ENCODE results near the gene MAPK10. TPM values are rescaled to one million over a fixed set of nuclear protein-coding genes. Genes with fewer than 3 reads are reported as not detected.

MAPK10 gene
- total and polyA plus RNA-seq, 2 experiments from 2014 or later, result 3.6 to 8.1 TPM

DNA sequence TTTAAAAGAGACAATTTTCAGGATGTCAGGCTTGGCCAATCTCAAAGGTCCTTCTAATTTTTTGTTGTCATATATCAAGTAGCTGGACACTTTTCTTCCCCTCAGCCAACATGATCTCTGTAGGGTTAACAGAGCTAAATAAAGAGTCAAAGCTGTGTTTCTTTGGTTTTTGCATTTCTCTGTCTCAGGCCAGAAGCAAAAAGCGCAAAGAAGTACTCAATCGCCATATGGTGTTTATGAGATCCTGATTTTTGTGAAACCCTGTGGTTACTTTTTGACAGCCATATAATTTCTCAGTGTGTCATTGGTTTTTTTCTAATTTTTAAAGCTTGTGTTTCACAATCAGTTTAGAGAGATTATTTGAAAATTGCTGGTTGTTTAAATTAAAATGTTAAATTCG, 111.9 kb downstream of the MAPK10 start (continued):
- TF ChIP-seq, protein P1, sequence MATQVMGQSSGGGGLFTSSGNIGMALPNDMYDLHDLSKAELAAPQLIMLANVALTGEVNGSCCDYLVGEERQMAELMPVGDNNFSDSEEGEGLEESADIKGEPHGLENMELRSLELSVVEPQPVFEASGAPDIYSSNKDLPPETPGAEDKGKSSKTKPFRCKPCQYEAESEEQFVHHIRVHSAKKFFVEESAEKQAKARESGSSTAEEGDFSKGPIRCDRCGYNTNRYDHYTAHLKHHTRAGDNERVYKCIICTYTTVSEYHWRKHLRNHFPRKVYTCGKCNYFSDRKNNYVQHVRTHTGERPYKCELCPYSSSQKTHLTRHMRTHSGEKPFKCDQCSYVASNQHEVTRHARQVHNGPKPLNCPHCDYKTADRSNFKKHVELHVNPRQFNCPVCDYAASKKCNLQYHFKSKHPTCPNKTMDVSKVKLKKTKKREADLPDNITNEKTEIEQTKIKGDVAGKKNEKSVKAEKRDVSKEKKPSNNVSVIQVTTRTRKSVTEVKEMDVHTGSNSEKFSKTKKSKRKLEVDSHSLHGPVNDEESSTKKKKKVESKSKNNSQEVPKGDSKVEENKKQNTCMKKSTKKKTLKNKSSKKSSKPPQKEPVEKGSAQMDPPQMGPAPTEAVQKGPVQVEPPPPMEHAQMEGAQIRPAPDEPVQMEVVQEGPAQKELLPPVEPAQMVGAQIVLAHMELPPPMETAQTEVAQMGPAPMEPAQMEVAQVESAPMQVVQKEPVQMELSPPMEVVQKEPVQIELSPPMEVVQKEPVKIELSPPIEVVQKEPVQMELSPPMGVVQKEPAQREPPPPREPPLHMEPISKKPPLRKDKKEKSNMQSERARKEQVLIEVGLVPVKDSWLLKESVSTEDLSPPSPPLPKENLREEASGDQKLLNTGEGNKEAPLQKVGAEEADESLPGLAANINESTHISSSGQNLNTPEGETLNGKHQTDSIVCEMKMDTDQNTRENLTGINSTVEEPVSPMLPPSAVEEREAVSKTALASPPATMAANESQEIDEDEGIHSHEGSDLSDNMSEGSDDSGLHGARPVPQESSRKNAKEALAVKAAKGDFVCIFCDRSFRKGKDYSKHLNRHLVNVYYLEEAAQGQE (IDR thresholded peaks at IDR 0.05; ENCODE audit: unreplicated experiment), result no peak
- no peak for TF ChIP-seq CREB1 (CRISPR knock-in tag; IDR thresholded peaks at IDR 0.05; ENCODE audit: low read depth)
- TF ChIP-seq NANOG (IDR thresholded peaks at IDR 0.05; ENCODE audit: borderline replicate concordance), result no peak
- no peak for TF ChIP-seq ZNF331 (CRISPR knock-in tag; IDR thresholded peaks at IDR 0.05; ENCODE audit: low read depth)

- no peaks in the 10 kb centered on the region; the same call in 2 of the 3 replicates for H3K9me3 Mint-ChIP-seq
- H3K4me2 ChIP-seq, result no peak overlapping the region
- DNase-seq (ENCODE audit: low spot score), result no peak
- H3K9me2 ChIP-seq (ENCODE audit: insufficient read depth), result no peaks in the 10 kb centered on the region
- no peaks in the 10 kb centered on the region for H4K20me1 ChIP-seq (replicated peaks; ENCODE audit: insufficient read depth)
- no peaks in the 10 kb centered on the region for H3F3A ChIP-seq (replicated peaks; ENCODE audit: low read depth)
- no peaks in the 10 kb centered on the region for H3K36me3 ChIP-seq (ENCODE audit: insufficient read depth)
- no peaks in the 10 kb centered on the region for H3K4me1 ChIP-seq (ENCODE audit: insufficient read depth)
- H3K4me3 Mint-ChIP-seq, result no peak overlapping the region
- H3K4me3 ChIP-seq, result no peak overlapping the region
- H3K27ac Mint-ChIP-seq, result no peak overlapping the region
- no peaks in the 10 kb centered on the region for H3K27me3 Mint-ChIP-seq (ENCODE audit: insufficient read depth, low read depth, poor library complexity)
- H3K36me3 Mint-ChIP-seq (ENCODE audit: low read depth), result no peaks in the 10 kb centered on the region; the same call in 2 of the 3 replicates
- no peak for TF ChIP-seq EZH2phosphoT487 (IDR thresholded peaks at IDR 0.05; ENCODE audit: unreplicated experiment)
- TF ChIP-seq EZH2 (IDR thresholded peaks at IDR 0.05; ENCODE audit: low read depth, unreplicated experiment), result no peak
- no peak for TF ChIP-seq STAT1 (IDR thresholded peaks at IDR 0.05; ENCODE audit: unreplicated experiment)
- TF ChIP-seq ZNF114 (CRISPR knock-in tag; IDR thresholded peaks at IDR 0.05), result no peak
- TF ChIP-seq, protein P2, sequence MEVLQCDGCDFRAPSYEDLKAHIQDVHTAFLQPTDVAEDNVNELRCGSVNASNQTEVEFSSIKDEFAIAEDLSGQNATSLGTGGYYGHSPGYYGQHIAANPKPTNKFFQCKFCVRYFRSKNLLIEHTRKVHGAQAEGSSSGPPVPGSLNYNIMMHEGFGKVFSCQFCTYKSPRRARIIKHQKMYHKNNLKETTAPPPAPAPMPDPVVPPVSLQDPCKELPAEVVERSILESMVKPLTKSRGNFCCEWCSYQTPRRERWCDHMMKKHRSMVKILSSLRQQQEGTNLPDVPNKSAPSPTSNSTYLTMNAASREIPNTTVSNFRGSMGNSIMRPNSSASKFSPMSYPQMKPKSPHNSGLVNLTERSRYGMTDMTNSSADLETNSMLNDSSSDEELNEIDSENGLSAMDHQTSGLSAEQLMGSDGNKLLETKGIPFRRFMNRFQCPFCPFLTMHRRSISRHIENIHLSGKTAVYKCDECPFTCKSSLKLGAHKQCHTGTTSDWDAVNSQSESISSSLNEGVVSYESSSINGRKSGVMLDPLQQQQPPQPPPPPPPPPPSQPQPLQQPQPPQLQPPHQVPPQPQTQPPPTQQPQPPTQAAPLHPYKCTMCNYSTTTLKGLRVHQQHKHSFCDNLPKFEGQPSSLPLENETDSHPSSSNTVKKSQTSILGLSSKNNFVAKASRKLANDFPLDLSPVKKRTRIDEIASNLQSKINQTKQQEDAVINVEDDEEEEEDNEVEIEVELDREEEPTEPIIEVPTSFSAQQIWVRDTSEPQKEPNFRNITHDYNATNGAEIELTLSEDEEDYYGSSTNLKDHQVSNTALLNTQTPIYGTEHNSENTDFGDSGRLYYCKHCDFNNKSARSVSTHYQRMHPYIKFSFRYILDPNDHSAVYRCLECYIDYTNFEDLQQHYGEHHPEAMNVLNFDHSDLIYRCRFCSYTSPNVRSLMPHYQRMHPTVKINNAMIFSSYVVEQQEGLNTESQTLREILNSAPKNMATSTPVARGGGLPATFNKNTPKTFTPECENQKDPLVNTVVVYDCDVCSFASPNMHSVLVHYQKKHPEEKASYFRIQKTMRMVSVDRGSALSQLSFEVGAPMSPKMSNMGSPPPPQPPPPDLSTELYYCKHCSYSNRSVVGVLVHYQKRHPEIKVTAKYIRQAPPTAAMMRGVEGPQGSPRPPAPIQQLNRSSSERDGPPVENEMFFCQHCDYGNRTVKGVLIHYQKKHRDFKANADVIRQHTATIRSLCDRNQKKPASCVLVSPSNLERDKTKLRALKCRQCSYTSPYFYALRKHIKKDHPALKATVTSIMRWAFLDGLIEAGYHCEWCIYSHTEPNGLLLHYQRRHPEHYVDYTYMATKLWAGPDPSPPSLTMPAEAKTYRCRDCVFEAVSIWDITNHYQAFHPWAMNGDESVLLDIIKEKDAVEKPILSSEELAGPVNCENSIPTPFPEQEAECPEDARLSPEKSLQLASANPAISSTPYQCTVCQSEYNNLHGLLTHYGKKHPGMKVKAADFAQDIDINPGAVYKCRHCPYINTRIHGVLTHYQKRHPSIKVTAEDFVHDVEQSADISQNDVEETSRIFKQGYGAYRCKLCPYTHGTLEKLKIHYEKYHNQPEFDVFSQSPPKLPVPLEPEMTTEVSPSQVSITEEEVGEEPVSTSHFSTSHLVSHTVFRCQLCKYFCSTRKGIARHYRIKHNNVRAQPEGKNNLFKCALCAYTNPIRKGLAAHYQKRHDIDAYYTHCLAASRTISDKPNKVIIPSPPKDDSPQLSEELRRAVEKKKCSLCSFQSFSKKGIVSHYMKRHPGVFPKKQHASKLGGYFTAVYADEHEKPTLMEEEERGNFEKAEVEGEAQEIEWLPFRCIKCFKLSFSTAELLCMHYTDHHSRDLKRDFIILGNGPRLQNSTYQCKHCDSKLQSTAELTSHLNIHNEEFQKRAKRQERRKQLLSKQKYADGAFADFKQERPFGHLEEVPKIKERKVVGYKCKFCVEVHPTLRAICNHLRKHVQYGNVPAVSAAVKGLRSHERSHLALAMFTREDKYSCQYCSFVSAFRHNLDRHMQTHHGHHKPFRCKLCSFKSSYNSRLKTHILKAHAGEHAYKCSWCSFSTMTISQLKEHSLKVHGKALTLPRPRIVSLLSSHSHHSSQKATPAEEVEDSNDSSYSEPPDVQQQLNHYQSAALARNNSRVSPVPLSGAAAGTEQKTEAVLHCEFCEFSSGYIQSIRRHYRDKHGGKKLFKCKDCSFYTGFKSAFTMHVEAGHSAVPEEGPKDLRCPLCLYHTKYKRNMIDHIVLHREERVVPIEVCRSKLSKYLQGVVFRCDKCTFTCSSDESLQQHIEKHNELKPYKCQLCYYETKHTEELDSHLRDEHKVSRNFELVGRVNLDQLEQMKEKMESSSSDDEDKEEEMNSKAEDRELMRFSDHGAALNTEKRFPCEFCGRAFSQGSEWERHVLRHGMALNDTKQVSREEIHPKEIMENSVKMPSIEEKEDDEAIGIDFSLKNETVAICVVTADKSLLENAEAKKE (CRISPR knock-in tag; IDR thresholded peaks at IDR 0.05), result no peak
- no peaks in the 10 kb centered on the region for H3K27me3 ChIP-seq (ENCODE audit: insufficient read depth)
- no peak for ATAC-seq
- H3K27ac ChIP-seq (ENCODE audit: low read depth), result no peak overlapping the region
- H3K4me1 Mint-ChIP-seq, result no peaks in the 10 kb centered on the region
- no peak overlapping the region for H2AFZ ChIP-seq
- H3K79me2 ChIP-seq (replicated peaks; ENCODE audit: insufficient read depth), result no peaks in the 10 kb centered on the region
These were observed 112.5 kb downstream of the MAPK10 start for GRCh38 chr4:86247320-86247719.

All from GM23338 (cell line).